NCI-H774 (cell line): ENCODE data around the gene ERBB4.

Experiments
- DNase-seq: peaks from one replicate; lab custom pipeline; 2025; lab: John Stamatoyannopoulos, UW

ERBB4 gene

DNA sequence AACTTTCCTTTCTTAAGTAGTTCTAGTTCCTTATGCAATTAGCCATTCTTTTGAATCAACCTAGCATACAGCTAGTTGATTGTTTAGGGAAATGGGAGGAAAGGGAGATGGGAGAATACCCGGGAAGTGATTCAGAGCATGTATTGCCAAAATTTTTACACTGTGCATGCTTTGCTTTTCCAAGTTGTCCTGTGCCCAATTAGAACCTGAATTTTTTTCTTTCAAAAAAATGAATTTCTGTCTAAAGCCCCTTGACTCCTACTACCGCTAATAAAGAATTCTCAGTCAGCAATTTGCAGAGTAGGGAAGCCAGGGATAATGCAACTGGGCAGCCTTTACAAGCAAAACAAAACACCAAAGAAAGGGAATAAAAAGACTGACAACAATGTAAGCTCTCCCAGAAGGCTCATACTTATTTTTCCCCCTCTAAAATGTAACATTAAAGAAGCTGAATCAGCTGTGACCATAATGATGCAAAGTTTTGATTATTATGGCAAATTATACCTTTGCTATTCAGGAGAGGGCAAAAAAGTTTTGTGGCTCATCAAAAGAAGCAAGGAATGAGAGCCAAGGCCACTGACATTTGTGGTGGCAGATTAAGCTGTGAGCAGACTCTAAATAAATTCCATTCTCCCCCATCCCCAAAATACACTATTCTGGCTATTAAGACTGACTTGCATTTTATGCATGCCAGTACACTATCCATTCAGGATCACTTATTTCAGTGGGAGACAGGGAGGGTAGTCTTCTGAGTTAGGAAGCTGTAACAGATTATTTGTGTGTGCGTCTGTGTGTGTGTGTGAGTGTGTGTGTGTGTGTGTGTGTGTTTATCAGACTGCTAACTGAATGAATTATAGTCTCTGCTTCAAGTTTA is 174.3 kb downstream of the ERBB4 start:
- no peak for DNase-seq

DNA sequence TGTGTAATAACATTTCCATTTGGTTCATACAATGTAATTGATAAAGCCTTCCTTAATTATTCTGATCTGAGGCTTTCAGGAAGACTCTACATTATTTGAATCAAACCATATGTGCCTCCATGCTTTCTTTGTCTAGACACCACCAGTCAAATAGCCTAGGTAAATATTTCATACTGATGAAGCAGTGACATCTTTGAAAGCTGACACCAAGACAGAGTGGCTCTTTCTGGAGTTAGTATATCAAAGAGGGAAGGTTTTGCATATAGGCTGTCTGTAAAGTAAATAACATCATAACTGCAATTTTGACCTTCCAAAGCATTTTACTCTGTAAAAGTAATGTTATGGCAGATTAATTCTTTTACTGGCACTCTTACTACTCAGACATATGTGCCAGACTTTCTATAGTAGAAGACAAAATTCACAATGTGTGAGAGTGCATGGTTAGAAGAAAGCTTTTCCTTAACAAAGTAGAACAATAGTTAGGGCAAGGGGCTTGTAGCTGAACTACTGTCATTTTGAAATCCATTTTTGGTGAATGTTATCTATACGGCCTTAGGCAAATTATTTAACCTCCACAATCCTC is 177.3 kb downstream of the ERBB4 start:
- no peak for DNase-seq

DNA sequence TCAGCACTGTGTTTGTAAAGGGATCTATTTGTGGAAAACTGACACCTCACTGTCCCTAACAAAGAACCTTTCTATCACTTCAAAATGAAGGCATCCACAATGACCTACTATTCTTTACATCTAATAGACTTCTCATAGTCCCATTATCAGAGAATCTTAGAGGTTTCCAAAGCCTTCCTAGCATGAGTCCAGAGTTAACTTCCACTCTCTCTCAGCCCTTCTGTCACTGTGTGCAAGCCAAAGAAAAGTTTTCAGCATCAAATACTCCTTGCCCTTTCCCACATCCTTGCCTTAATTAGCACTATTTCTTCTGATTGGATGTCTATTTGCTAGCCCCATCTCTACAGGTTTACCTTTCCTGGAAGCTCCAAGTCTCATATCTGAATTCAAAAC is 178.5 kb downstream of the ERBB4 start:
- no peak for DNase-seq

DNA sequence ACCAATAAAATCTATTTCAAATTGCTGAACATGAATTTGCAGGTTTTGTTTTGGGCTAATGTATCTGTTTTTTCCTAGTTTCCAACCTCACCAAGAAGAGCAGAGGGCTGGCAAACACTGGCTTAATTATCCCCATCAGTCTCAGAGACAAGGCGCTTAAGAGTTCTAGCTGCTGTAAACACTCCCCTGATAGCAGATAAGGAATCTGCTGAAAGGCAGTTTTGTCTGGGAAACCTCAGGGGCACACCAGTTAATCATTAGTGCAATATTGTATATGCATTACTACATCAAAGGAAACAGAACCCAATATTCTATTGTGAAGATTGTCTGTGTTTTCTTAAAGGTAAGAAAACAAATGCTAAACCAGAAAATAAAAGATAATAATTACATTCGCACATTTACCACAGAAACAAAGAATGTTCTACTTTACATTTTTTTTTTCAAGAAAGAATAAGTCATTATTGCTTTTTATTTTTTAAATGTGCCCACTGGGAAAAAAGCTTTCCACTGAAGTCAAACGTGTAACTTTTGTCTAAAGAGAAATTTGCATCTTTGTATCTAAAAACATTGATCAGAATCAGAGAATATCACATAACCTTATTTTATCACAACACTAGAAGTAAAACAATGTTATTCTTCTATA is 179.1 kb downstream of the ERBB4 start:
- no peak for DNase-seq

DNA sequence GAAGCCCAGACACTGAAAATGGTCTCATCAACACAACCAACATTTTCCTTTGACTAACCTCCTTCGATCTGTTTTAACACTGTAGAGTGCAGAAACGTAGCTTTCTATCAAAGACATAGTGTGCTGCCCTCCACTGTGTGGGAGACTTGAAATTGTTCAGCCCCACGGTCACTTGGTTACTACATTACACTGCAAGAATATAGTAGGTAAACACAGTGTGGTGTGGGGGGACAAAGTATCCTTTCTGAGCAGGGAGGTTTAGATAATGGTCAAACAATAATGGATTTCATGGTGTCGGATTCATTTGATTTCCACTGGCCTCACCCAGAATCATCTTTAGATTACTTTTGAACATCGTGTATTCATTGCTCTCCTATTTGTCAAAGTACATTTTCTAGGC is 181.0 kb downstream of the ERBB4 start:
- DNase-seq: no peak

DNA sequence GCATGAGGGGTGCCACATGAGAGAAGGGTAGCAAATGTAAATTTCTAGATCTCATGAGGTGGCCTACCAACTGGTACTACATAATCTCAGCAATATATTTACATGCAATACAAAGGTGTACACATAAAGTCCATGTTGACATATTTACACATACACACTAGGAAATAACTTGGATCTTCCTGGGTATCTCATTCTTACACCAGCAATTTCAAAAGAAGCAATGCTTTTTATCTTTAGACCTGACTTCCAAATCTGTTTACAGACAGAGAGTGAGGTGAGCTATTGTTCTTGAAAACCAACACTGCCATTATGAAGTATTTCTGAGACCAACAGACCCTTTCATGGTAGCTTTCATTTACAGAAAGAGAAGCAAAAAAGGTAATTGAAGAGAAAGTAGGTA is 184.2 kb downstream of the ERBB4 start:
- no peak for DNase-seq

DNA sequence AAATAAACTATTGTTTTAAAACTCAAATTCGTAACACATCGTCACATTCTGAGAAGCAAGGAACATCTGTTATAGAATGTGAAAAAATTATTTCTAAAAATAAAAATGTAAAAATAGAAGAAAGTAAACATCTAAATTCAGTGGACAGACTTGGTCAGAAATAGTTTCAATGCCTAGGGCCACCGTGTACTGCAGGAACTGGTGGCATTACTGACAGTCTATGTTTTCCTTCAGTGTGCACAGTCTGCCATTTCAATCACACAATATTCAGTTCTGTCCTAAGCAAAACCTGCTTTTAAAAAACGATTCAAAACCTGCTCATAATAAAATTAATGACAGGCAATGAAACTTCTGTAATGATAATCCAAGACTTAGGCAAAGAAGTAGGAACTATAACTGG is 190.1 kb downstream of the ERBB4 start:
- no peak for DNase-seq

DNA sequence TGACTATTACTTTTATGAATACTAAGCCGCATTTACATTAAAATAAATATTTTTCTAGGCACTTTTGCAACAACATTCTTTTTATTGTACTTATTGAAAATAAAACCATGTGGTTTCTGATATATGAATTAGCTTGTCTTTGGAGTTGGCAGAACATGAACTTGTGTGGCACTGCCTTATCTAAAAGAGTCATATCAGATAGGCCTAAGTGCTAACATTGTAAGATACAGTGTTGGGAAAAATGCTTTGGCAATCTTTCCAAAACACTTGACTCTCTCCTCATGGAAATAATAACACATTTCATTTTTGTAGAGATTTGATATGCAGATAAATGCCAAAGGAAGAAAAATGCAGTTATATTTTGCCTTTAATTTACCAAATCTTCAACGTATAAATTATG is 191.7 kb downstream of the ERBB4 start:
- no peak for DNase-seq

DNA sequence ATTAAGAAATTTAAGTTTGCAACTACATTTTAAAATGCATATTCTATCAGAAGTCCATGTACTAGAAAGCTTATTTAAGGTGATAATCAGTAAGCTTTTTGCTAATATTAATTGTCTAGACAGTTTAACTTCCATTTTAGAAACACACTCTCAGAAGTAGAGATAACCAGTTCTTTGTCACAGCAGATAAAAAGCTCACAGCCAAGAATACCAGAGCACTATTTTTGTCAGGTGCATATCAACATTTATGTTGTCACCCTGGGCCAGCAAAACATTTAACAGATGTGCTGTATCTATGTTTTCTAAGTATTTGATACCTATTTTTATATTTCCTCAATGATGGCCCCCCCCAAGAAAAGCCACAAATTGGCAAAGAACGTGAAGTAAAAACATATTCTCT is 192.6 kb downstream of the ERBB4 start:
- DNase-seq: no peak

DNA sequence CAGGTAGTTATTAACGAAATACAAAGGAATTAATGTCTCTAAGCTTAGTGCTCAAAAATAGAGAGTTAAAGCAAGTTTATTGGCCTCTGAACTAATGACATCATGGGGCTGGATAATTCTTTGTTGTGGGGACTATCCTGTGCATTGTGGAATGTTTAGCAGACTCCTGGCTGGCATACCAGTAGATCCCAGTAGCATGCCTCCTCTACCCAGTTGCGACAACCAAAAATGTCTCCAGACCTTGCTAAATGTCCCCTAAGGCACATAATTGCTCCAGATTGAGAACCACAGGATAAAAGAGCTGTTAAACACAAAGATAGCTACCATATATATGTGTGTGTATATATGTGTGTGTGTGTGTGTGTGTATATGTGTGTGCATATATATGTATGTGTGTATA is 194.5 kb downstream of the ERBB4 start:
- DNase-seq: no peak

DNA sequence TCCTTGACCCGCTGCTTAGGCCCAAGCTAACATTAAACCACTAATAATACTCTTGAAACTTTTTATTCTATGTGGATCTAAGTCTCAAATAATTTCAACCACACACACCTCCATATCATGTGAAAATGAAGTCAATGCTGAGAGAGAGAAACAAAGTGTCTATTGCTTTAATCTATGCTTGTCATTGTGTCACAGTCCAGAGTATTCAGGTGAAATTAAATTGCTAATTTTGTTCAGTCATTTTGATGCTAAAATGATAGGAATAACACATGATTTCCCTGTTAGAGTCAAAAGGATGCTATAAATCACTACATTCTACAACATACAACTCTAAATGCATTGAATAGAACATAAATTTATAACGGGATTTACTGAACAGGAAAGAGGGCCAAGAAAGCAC is 195.4 kb downstream of the ERBB4 start:
- DNase-seq: no peak

DNA sequence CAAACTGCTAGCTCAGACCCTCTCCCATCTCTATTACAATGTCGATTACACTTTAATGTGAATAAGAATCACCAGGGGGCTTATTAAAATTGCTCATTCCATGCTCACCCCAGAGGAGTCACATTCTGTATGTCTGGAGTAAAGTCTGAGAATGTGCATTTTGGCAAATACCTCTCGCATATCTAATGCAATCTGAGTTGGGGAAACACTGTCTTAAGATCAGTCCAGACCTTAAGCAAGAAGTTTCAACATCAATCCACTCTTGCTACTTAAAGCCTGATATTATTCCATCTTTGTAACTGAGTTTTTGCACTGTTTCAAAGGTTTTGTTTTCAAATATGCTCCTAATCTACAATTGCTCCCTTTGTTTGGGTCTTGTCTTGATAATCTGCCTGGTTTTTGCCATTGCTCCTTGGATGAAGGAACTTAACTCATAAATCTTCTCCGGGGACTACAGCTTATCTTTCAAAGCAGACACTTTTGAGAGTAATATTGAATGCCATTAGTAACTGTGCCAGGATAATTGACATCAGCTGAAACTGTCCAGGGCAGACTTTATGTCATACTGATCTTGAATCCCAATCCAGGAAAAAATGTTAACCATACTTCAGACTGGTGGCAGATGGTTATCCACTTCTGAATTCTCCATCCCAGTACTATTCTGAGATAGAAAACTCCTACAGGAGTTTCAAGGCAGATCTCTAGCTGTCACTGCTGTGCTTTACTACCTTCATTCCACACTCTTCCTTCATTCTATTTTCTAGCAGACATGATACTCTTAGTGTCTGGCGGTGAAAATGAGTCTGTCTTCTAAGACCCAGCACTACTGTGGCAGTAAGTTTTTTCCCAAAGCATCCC is 200.9 kb downstream of the ERBB4 start:
- no peak for DNase-seq

DNA sequence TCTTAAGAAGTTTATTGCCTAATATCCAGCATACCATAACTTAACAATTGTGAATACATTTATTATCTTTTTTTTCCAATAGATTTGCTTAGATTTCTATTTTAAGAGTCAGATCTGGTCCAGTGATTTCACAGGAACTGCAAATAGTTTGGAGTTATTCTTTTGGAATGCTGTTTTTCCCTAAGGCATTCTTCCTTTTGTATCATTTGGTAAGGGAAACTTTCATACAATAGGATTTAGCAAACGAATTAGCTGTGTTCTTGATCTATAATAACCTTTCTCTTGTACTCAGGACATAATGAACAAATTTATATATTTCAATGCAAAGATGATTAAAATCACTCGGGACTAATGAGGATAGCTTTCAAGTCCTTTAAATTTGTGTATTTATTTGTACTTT is 201.6 kb downstream of the ERBB4 start:
- DNase-seq: no peak

DNA sequence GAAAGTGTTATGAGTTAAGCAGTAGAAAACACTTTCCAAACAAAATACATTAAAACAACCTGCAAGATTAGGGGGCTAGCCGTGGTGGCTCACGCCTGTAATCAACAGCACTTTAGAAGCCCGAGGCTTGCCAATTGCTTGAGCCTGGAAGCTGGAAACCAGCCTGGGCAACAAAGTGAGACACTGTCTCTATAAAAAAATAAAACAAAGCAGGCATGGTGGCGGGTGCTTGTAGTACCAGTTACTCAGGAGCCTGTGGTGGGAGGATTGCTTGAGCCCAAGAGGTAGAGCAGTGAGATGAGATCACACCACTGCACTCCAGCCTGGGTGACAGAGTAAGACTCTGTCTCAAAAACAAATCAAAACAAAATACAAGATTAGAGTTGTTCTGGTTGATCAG is 208.3 kb downstream of the ERBB4 start:
- no peak for DNase-seq

DNA sequence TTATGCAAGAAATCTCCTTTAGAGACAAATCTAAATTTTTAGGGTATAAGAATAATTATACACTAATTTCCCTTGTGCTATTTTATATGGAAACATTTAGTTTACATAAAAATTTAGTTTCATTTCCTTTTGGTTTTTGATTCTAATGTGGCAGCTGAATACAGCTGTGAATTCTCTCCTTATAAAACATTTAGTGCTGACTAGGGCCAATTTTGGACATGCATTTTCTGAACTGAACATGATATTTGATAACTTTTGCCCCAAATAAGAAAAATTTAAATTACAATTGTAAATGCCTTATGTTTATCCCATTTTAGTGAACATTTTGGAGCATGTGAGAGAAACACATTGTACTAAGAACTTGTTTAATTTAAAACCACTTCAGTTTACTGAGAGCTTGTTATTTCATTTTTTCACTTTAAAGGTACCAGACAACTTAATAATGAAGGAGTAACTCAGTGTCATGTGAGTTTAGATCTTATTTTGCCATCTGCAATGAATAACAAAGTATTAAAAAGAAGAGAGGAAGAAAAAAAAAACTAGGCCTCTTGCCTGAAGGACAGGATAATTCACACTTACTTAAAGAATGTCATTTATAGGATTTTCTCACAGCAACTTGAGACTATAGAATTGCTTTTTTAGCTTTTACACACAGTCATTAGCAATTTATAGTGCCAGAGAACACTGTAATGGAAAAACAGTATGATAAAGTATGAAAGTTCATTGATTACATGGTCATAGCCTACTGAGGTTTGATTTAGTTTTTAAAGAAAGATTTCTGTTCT is 209.7 kb downstream of the ERBB4 start:
- DNase-seq: no peak

DNA sequence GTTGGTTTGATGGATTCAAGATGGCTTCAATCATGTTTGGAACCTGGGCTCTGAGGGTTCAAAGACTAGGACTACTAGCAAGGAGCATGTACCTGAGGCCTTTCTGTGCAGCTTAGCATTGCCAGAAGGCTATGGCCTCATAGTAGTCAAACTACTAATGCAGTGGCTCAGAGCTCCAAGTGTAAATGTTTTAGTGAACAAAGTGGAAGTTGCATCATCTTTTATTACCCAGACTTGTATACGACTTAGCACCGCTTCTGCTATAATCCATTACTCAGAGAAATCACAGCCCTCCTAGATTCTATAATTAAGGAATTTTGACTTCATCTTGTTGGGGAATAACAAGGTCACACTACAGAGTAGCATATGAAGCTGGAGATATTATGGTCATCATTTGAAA is 210.5 kb downstream of the ERBB4 start:
- DNase-seq: no peak

DNA sequence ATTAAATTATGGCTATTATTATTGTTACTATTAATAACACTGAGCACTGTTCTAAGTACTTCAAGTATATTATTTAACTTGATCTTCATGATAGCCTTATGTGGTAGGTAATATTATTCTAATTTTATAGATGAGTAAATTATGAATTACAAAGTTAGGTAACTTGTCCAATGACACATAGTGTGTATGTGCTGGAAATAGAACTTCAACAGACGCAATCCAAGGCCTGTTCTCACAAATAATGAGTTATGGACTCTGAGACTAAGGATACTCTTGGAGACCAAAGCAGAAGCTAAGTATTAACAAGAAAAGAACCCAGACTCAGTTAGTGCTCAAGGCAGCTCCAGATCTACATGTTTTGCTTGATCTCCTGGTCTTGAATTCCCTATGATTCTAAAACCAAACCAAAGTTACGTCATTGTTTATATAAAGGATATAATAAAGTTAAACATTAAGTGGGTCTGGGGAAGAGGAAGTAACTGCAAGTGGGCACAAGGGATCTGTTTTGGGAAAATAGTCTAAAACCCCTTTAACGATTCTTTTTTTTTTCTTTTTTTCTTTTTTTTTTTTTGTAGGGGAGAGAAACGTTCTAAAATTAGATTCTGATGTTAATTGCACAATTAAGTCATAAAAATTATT is 211.3 kb downstream of the ERBB4 start:
- no peak for DNase-seq

DNA sequence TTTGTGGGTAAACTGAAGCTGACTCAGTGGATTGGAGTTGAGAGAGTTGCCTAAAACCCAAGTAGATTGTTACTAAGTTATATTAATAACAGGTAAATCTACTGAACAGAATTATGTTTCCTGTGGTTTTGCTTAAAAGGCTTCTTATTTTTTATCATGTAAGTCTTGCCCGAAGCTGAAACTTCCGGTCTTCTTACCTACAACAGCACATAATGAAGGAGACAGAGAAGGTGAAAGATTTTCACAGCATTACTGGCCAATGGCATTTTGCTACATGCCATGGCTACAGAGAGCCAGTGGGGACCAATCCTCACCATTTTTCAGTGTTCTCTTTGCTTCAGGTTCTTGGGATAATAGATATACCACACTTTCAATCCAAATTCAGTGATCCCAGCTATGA is 220.0 kb downstream of the ERBB4 start:
- DNase-seq: no peak

DNA sequence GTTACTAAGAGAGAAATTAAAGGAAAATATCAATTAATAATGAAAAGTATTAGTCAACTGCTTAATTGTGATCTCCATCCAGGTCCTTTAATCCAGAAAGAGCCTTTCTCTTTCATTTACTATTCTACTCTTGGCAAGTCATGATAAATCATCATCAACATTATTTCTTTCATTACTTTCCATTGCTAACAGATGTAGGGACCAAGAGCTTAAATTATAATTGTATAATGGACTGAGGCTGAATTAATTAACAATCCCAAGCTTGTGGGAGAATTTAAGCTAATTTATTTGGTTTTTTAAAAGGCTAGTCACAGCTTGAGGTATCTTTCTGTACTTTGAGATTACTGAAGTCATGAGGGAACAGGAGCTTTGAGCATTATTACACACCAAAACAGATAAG is 223.9 kb downstream of the ERBB4 start:
- DNase-seq: no peak

DNA sequence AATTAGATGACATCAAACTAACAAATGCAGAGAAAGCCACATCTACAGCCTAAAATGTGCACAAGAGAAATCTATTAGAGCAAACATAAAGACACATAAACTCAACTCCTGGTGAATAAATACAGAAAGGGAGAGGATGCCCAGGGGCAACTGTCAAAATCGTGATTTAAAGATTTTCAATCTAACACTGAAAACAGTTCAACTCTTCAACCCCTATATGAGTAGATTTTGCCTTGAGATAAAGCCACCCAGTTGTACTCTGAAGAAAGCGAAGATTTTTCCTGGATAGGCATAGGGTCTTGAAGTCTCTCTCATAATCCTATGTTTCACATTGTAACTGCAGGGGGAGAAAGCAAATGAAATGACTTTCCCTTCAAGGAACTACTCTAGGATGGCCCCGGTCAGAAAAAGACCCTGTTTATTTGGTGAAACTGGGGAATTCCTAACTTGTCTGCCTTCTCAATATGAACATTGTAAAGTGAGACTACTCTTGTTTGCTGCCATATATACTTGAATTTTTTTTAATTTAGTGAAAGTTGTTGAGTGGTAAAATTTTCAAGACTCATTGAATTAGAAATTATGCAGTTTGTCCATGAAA is 226.7 kb downstream of the ERBB4 start:
- DNase-seq: no peak

DNA sequence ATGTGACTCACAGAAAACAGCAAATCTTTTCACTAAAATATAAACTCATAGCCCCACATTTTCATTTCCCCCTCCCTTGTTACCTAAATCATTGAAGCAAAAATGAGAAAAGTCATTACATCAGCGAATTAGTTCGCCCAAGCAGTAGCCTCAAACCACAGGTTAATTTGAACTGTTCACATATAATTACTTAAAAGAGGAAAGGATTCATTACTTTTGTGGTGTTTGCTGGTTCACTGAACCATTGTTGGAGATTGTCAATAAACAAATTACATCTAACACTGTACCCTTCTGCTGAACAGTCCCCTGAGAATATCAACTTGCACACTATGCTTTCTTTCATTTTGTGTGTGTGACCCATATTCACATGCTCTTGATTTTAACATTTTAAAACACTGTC is 238.7 kb downstream of the ERBB4 start:
- DNase-seq: no peak
